NCI-H510A (cell line): ENCODE data around the gene ASPDH.
A peak's percentile ranks its signal among the peaks of the same experiment; 100 is the strongest.

ENCODE experiments used
- DNase-seq: peaks from one replicate; lab custom pipeline; 2025; lab: John Stamatoyannopoulos, UW

The ASPDH gene

GRCh38 chr19:50514346-50515167, 844 bp upstream of the ASPDH start:
- DNase-seq = no peak

GRCh38 chr19:50512999-50513745, 541 bp downstream of the ASPDH start:
- no peak for DNase-seq

GRCh38 chr19:50512112-50512998, 1.4 kb downstream of the ASPDH start:
- DNase-seq = no peak

- DNase-seq = peak; percentile 80
Observed at GRCh38 chr19:50511069-50511822, 2.5 kb downstream of the ASPDH start, which contains the start of gene JOSD2. TSS of gene JOSD2 (minus strand) at chr19:50511191. CDS start at chr19:50510431, 760 bp downstream.

- DNase-seq = no peak
Observed at GRCh38 chr19:50510700-50511068, 3.0 kb downstream of the ASPDH start.

GRCh38 chr19:50510121-50510670, 3.5 kb downstream of the ASPDH start:
- no peak for DNase-seq

- no peak for DNase-seq
Observed at GRCh38 chr19:50509366-50509765, 4.3 kb downstream of the ASPDH start.

- DNase-seq = no peak
Observed at GRCh38 chr19:50508843-50509190, 4.9 kb downstream of the ASPDH start.

- no peak for DNase-seq
Observed at GRCh38 chr19:50507376-50507775, 6.3 kb downstream of the ASPDH start.

GRCh38 chr19:50506700-50507099, 7.0 kb downstream of the ASPDH start:
- no peak for DNase-seq

GRCh38 chr19:50505856-50506611, 7.7 kb downstream of the ASPDH start:
- DNase-seq = no peak

GRCh38 chr19:50501568-50502475, 11.9 kb downstream of the ASPDH start:
- no peak for DNase-seq

GRCh38 chr19:50501186-50501567, 12.5 kb downstream of the ASPDH start:
- DNase-seq = no peak

- no peak for DNase-seq
Observed at GRCh38 chr19:50500753-50501151, 13.0 kb downstream of the ASPDH start.

GRCh38 chr19:50500060-50500752, 13.5 kb downstream of the ASPDH start:
- DNase-seq = no peak

- no peak for DNase-seq
Observed at GRCh38 chr19:50498219-50499056, 15.3 kb downstream of the ASPDH start.

- DNase-seq = no peak
Observed at GRCh38 chr19:50497022-50497405, 16.7 kb downstream of the ASPDH start.
